Testis (tissue), 2 donors: ENCODE results near the gene TERF2IP.

Experiments used
- POLR2A ChIP-seq: fragments of 450-650 bp; IDR thresholded peaks from one replicate; pipeline ENCODE4 v1.6.1; 2017; ENCODE audit warnings: antibody characterized with exemption, mild to moderate bottlenecking, moderate library complexity
- TF ChIP-seq, protein P1 (sequence below), 3 experiments: fragments of 450-650 bp in 2 of 3; fragments of 200-600 bp in 1 of 3; sonication (generic) in 1 of 3; IDR thresholded peaks; one replicate each; pipeline ENCODE4 v1.5.1; 2016 to 2019; ENCODE audit warnings: antibody characterized with exemption in 3 of 3, mild to moderate bottlenecking in 2 of 3, moderate library complexity in 1 of 3

- TF ChIP-seq, protein P1, sequence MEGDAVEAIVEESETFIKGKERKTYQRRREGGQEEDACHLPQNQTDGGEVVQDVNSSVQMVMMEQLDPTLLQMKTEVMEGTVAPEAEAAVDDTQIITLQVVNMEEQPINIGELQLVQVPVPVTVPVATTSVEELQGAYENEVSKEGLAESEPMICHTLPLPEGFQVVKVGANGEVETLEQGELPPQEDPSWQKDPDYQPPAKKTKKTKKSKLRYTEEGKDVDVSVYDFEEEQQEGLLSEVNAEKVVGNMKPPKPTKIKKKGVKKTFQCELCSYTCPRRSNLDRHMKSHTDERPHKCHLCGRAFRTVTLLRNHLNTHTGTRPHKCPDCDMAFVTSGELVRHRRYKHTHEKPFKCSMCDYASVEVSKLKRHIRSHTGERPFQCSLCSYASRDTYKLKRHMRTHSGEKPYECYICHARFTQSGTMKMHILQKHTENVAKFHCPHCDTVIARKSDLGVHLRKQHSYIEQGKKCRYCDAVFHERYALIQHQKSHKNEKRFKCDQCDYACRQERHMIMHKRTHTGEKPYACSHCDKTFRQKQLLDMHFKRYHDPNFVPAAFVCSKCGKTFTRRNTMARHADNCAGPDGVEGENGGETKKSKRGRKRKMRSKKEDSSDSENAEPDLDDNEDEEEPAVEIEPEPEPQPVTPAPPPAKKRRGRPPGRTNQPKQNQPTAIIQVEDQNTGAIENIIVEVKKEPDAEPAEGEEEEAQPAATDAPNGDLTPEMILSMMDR (IDR thresholded peaks at IDR 0.05): no peak
- no peak for TF ChIP-seq POLR2A
These were observed 30.5 kb upstream of the TERF2IP start for GRCh38 chr16:75617121-75617520.
